HepG2 (cell line): ENCODE results near the gene OPALIN. TPM values are rescaled to one million over a fixed set of nuclear protein-coding genes. Genes with fewer than 3 reads are reported as not detected.

ENCODE experiments used
- ATAC-seq: fragments of 200-7000 bp; cut with Tn5 transposase; 3 replicates; pipeline ENCODE4 v1.9.1; 2020; ENCODE audit warnings: mild to moderate bottlenecking, moderate library complexity
- BruUV-seq: library from RNA; stranded (reverse); fragments of 400-500 nt; replicated peaks from 2 replicates; lab custom pipeline; 2021; lab: Mats Ljungman, UMichigan
- CTCF ChIA-PET: fragments of 300-600 bp; formaldehyde crosslinking; extraction: SDS; loops from one replicate; lab custom pipeline; 2021; ENCODE audit warnings: low total read pairs, inconsistent platforms, low intra/inter-chr PET ratio; lab: Yijun Ruan, JAX
- POLR2A ChIA-PET: fragments of 350-600 bp; sonication (Branson Sonifier 250); formaldehyde crosslinking; loops from one replicate; lab custom pipeline; 2020; ENCODE audit warnings: antibody characterized with exemption, inconsistent platforms; lab: Yijun Ruan, JAX
- DNase-seq: peaks from one replicate; pipeline ENCODE4 v3.0.0-alpha.2; 2015; ENCODE audit warnings: low spot score
- FAIRE-seq: peaks from 3 replicates; lab custom pipeline; 2011; peaks lifted over from hg19 to GRCh38; lab: Jason Lieb, UNC
- H2AFZ ChIP-seq: one replicate; pipeline ENCODE4 v1.6.1; 2011; ENCODE audit warnings: low read length, inconsistent platforms
- H3K27ac ChIP-seq: fragments of 300-600 bp; 3 replicates; pipeline ENCODE4 v1.8.0; 2011; ENCODE audit warnings: mixed run types, mild to moderate bottlenecking, mixed read lengths, low read length, inconsistent platforms; ENCODE audit not compliant: insufficient read depth; ENCODE audit errors: extremely low read length
- H3K27me3 ChIP-seq, 2 experiments: fragments of 200-600 bp in 1 of 2; 2 replicates in 1 of 2; 3 replicates in 1 of 2; pipeline versions ENCODE4 v1.6.0 to v1.8.0; 2011; ENCODE audit warnings: low read length in 2 of 2, mild to moderate bottlenecking in 2 of 2, moderate library complexity in 2 of 2, inconsistent platforms in 1 of 2; ENCODE audit not compliant: insufficient read depth in 2 of 2, control insufficient read depth in 1 of 2
- H3K36me3 ChIP-seq, 2 experiments: fragments of 200-600 bp in 1 of 2; replicated peaks in 1 of 2; 2 replicates in 1 of 2; 3 replicates in 1 of 2; pipeline versions ENCODE4 v1.5.1 to v1.8.0; 2011; ENCODE audit warnings: low read length in 2 of 2, inconsistent platforms in 1 of 2; ENCODE audit not compliant: insufficient read depth in 2 of 2, control insufficient read depth in 1 of 2
- H3K4me1 ChIP-seq: 2 replicates; pipeline ENCODE4 v1.5.1; 2012; ENCODE audit warnings: low read length, inconsistent platforms; ENCODE audit not compliant: insufficient read depth
- H3K4me2 ChIP-seq: 2 replicates; pipeline ENCODE4 v1.6.0; 2011; ENCODE audit warnings: low read depth, low read length, inconsistent platforms
- H3K4me3 ChIP-seq, 3 experiments: fragments of 200-600 bp in 1 of 3; sonication (generic), shearing (Covaris generic) in 1 of 3; replicated peaks in 1 of 3; 2 replicates each; pipeline ENCODE4 v1.5.1; 2011 to 2016; ENCODE audit warnings: low read length in 3 of 3, inconsistent platforms in 2 of 3, low read depth in 2 of 3, mild to moderate bottlenecking in 2 of 3, control low read depth in 1 of 3, mixed read lengths in 1 of 3; ENCODE audit not compliant: insufficient read depth in 1 of 3
- H3K79me2 ChIP-seq: one replicate; pipeline ENCODE4 v1.6.1; 2011; ENCODE audit warnings: low read length, inconsistent platforms; ENCODE audit not compliant: insufficient read depth
- H3K9ac ChIP-seq: 2 replicates; pipeline ENCODE4 v1.6.0; 2011; ENCODE audit warnings: mild to moderate bottlenecking, low read depth, low read length, inconsistent platforms; ENCODE audit not compliant: insufficient read depth
- H3K9me3 ChIP-seq: 2 replicates; pipeline ENCODE4 v1.5.1; 2012; ENCODE audit warnings: mild to moderate bottlenecking, low read length
- H4K20me1 ChIP-seq: 2 replicates; pipeline ENCODE4 v1.6.0; 2011; ENCODE audit warnings: inconsistent platforms, mild to moderate bottlenecking, low read length, moderate library complexity; ENCODE audit not compliant: insufficient read depth
- ARNTL ChIP-seq: sonication (generic); formaldehyde crosslinking; IDR thresholded peaks from 2 replicates; pipeline ENCODE4 v1.4.0; 2020; ENCODE audit warnings: mild to moderate bottlenecking, missing genetic modification reagents
- FIP1L1 ChIP-seq: fragments of 200-400 bp; formaldehyde crosslinking; IDR thresholded peaks from 2 replicates; pipeline ENCODE4 v1.6.1; 2018; ENCODE audit warnings: low read depth, mild to moderate bottlenecking, low read length, moderate library complexity, borderline replicate concordance; ENCODE audit not compliant: insufficient read depth
- KLF9 ChIP-seq: IDR thresholded peaks from 2 replicates; pipeline ENCODE4 v1.6.1; 2016; ENCODE audit warnings: low read depth
- MIER2 ChIP-seq: IDR thresholded peaks from 2 replicates; pipeline ENCODE4 v1.6.1; 2016; ENCODE audit warnings: missing biosample characterization, missing genetic modification reagents
- NFYC ChIP-seq: IDR thresholded peaks from 2 replicates; pipeline ENCODE4 v1.6.1; 2016; ENCODE audit warnings: missing genetic modification reagents, missing compliant biosample characterization
- NR2F2 ChIP-seq: IDR thresholded peaks from 2 replicates; pipeline ENCODE4 v1.6.1; 2012; ENCODE audit warnings: low read depth, inconsistent platforms, borderline replicate concordance
- SAP130 ChIP-seq: IDR thresholded peaks from 2 replicates; pipeline ENCODE4 v1.6.1; 2016; ENCODE audit warnings: low read depth
- ZFY ChIP-seq: sonication (generic); formaldehyde crosslinking; IDR thresholded peaks from 2 replicates; pipeline ENCODE4 v1.4.0; 2020; ENCODE audit warnings: missing genetic modification reagents
- ZNF17 ChIP-seq: sonication (generic); formaldehyde crosslinking; IDR thresholded peaks from 2 replicates; pipeline ENCODE4 v1.5.0; 2020; ENCODE audit warnings: mild to moderate bottlenecking, missing genetic modification reagents
- ZNF235 ChIP-seq: sonication (generic); formaldehyde crosslinking; IDR thresholded peaks from 2 replicates; pipeline ENCODE4 v1.8.1; 2023; ENCODE audit warnings: mild to moderate bottlenecking, missing genetic modification reagents, borderline replicate concordance
- ZNF343 ChIP-seq: sonication (generic); formaldehyde crosslinking; IDR thresholded peaks from 2 replicates; pipeline ENCODE4 v1.4.0; 2020; ENCODE audit warnings: mild to moderate bottlenecking, missing genetic modification reagents
- ZNF639 ChIP-seq: conservative IDR thresholded peaks from 2 replicates; pipeline ENCODE4 v1.6.1; 2018; ENCODE audit warnings: missing genetic modification reagents
- ZNF773 ChIP-seq: sonication (generic); formaldehyde crosslinking; IDR thresholded peaks from 2 replicates; pipeline ENCODE4 v1.4.0; 2020; ENCODE audit warnings: missing genetic modification reagents, borderline replicate concordance
- WGBS: methylation state at CpG from one replicate; pipeline ENCODE4 v1.1.6; 2017; ENCODE audit warnings: low lambda C conversion rate; 5-methylcytosine and 5-hydroxymethylcytosine counted together
- in situ Hi-C: cut with HindIII; loops from 2 replicates; pipeline ENCODE4 v1.10.0; 2017; ENCODE audit warnings: low pct_unique_long_range_greater_than_20kb; ENCODE audit not compliant: extremely low pct_ligation_motif_present
- intact Hi-C: fragments of 100-400 bp; cut with micrococcal nuclease; formaldehyde crosslinking; loops from one replicate; pipeline ENCODE4 v1.10.0; 2022; ENCODE audit not compliant: unreplicated experiment
- polyA plus RNA-seq, 8 experiments: library from polyadenylated mRNA; depleted of rRNA in 3 of 8; stranded (reverse) in 7 of 8; unstranded in 1 of 8; fragments of >200 nt; fragmentation: Illumina TruSeq in 4 of 8; extraction: Trizol in 4 of 8; gene quantifications; 2 replicates each; pipeline versions ENCODE4 v1.2.1 to v1.2.3, GENCODE V29; 2011 to 2016; ENCODE audit warnings: low read depth in 4 of 8, missing spikeins in 1 of 8, mixed read lengths in 1 of 8; ENCODE audit not compliant: insufficient read depth in 1 of 8
- total RNA-seq, 5 experiments: library from RNA; depleted of rRNA; stranded (reverse); fragments of >200 nt; fragmentation: Illumina TruSeq; extraction: Trizol; gene quantifications; 2 replicates each; pipeline ENCODE4 v1.2.3, GENCODE V29; 2016; ENCODE audit warnings: low read depth in 1 of 5
- TF ChIP-seq, protein P1 (sequence below): sonication (generic); formaldehyde crosslinking; IDR thresholded peaks from 2 replicates; pipeline ENCODE4 v1.5.1; 2020; ENCODE audit warnings: missing genetic modification reagents, mild to moderate bottlenecking, borderline replicate concordance
- TF ChIP-seq, protein P2 (sequence below): sonication (generic); formaldehyde crosslinking; IDR thresholded peaks from 2 replicates; pipeline ENCODE4 v1.5.1; 2020; ENCODE audit warnings: mild to moderate bottlenecking, missing genetic modification reagents, moderate library complexity

Gene OPALIN
- total and polyA plus RNA-seq, 2 of the 13 experiments (the other 11 are each of a cell fraction or from before 2014, with no cell fraction given): not detected

GRCh38 chr10:96387601-96388000, 28.8 kb upstream of the OPALIN start:
- CTCF ChIA-PET: no interaction called here
- no peak for FAIRE-seq

More at GRCh38 chr10:96387601-96388000, 28.8 kb upstream of the OPALIN start:
- 32% methylated on average over 7 of the region's 7 CpGs for WGBS
- DNase-seq (no peak), ATAC-seq (no peak)
- POLR2A ChIA-PET: no interaction called here
- Histone ChIP-seq H3K4me1 (no peaks in the 10 kb centered on the region), H3K9me3 (no peaks in the 10 kb centered on the region), H3K9ac (no peak overlapping the region), H3K4me2 (no peak overlapping the region), H2AFZ (no peak overlapping the region), H3K4me3 (no peak overlapping the region), H4K20me1 (no peaks in the 10 kb centered on the region), H3K27ac (no peak overlapping the region), H3K79me2 (no peaks in the 10 kb centered on the region), H3K27me3 (peaks cover 7 to 70% of the 10 kb centered on the region in 2 experiments), H3K36me3 (no peaks in the 10 kb centered on the region)
- TF ChIP-seq KLF9: no peak
- TF ChIP-seq ZNF343: no peak
- no peak for TF ChIP-seq SAP130 (CRISPR knock-in tag)
- no peak for TF ChIP-seq ZNF773 (CRISPR knock-in tag)
- TF ChIP-seq, protein P1, sequence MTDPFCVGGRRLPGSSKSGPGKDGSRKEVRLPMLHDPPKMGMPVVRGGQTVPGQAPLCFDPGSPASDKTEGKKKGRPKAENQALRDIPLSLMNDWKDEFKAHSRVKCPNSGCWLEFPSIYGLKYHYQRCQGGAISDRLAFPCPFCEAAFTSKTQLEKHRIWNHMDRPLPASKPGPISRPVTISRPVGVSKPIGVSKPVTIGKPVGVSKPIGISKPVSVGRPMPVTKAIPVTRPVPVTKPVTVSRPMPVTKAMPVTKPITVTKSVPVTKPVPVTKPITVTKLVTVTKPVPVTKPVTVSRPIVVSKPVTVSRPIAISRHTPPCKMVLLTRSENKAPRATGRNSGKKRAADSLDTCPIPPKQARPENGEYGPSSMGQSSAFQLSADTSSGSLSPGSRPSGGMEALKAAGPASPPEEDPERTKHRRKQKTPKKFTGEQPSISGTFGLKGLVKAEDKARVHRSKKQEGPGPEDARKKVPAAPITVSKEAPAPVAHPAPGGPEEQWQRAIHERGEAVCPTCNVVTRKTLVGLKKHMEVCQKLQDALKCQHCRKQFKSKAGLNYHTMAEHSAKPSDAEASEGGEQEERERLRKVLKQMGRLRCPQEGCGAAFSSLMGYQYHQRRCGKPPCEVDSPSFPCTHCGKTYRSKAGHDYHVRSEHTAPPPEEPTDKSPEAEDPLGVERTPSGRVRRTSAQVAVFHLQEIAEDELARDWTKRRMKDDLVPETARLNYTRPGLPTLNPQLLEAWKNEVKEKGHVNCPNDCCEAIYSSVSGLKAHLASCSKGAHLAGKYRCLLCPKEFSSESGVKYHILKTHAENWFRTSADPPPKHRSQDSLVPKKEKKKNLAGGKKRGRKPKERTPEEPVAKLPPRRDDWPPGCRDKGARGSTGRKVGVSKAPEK (CRISPR knock-in tag): no peak
- TF ChIP-seq ZNF639 (CRISPR knock-in tag): no peak
- TF ChIP-seq ARNTL (CRISPR knock-in tag): no peak
- TF ChIP-seq ZNF17: no peak
- TF ChIP-seq ZFY (CRISPR knock-in tag): no peak
- TF ChIP-seq, protein P2, sequence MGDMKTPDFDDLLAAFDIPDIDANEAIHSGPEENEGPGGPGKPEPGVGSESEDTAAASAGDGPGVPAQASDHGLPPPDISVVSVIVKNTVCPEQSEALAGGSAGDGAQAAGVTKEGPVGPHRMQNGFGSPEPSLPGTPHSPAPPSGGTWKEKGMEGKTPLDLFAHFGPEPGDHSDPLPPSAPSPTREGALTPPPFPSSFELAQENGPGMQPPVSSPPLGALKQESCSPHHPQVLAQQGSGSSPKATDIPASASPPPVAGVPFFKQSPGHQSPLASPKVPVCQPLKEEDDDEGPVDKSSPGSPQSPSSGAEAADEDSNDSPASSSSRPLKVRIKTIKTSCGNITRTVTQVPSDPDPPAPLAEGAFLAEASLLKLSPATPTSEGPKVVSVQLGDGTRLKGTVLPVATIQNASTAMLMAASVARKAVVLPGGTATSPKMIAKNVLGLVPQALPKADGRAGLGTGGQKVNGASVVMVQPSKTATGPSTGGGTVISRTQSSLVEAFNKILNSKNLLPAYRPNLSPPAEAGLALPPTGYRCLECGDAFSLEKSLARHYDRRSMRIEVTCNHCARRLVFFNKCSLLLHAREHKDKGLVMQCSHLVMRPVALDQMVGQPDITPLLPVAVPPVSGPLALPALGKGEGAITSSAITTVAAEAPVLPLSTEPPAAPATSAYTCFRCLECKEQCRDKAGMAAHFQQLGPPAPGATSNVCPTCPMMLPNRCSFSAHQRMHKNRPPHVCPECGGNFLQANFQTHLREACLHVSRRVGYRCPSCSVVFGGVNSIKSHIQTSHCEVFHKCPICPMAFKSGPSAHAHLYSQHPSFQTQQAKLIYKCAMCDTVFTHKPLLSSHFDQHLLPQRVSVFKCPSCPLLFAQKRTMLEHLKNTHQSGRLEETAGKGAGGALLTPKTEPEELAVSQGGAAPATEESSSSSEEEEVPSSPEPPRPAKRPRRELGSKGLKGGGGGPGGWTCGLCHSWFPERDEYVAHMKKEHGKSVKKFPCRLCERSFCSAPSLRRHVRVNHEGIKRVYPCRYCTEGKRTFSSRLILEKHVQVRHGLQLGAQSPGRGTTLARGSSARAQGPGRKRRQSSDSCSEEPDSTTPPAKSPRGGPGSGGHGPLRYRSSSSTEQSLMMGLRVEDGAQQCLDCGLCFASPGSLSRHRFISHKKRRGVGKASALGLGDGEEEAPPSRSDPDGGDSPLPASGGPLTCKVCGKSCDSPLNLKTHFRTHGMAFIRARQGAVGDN (CRISPR knock-in tag): no peak
- TF ChIP-seq ZNF235 (CRISPR knock-in tag): no peak
- no peak for TF ChIP-seq NR2F2
- TF ChIP-seq MIER2 (CRISPR knock-in tag): no peak
- no peak for TF ChIP-seq NFYC (CRISPR knock-in tag)
- TF ChIP-seq FIP1L1: no peak
- in situ Hi-C loops (no loop called here), intact Hi-C loops (no loop called here)
- no TSS peak for BruUV-seq
